IMR-90 (cell line): ENCODE data around the gene PLA2G4F. TPM values are rescaled to one million over a fixed set of nuclear protein-coding genes. Genes with fewer than 3 reads are reported as not detected.

Experiments
- ATAC-seq: fragments of 200-7000 bp; cut with Tn5 transposase; 2 replicates; pipeline ENCODE4 v1.9.1; 2020; ENCODE audit warnings: low read depth, mild to moderate bottlenecking, moderate library complexity
- BruUV-seq: library from RNA; stranded (reverse); fragments of 400-500 nt; replicated peaks from 2 replicates; lab custom pipeline; 2021; lab: Mats Ljungman, UMichigan
- CTCF ChIA-PET: fragments of 300-600 bp; formaldehyde crosslinking; extraction: SDS; loops from one replicate; lab custom pipeline; 2021; ENCODE audit warnings: antibody characterized with exemption; lab: Yijun Ruan, JAX
- POLR2A ChIA-PET: fragments of 300-600 bp; sonication (Branson Sonifier 250); formaldehyde crosslinking; loops from one replicate; lab custom pipeline; 2022; ENCODE audit warnings: antibody characterized with exemption; ENCODE audit not compliant: unreplicated experiment; lab: Charles Lee
- DNase-seq: peaks from one replicate; pipeline ENCODE4 v3.0.0; 2013
- H2AFZ ChIP-seq: replicated peaks from 2 replicates; pipeline ENCODE3; 2013; ENCODE audit warnings: low read length, mild to moderate bottlenecking; ENCODE audit not compliant: poor library complexity
- H2AK5ac ChIP-seq: 2 replicates; pipeline ENCODE4 v1.6.1; 2013; ENCODE audit warnings: low read depth, low read length, inconsistent platforms
- H2AK9ac ChIP-seq: replicated peaks from 2 replicates; pipeline ENCODE3; 2013; ENCODE audit warnings: mild to moderate bottlenecking, low read depth, low read length, moderate library complexity; ENCODE audit not compliant: poor library complexity
- H2BK120ac ChIP-seq: 2 replicates; pipeline ENCODE4 v1.6.1; 2013; ENCODE audit warnings: low read depth, low read length, inconsistent platforms
- H2BK15ac ChIP-seq: 3 replicates; pipeline ENCODE4 v1.6.1; 2013; ENCODE audit warnings: low read depth, low read length, inconsistent platforms
- H2BK20ac ChIP-seq: 2 replicates; pipeline ENCODE4 v1.6.1; 2013; ENCODE audit warnings: low read depth, mild to moderate bottlenecking, inconsistent platforms, low read length, moderate library complexity
- H2BK5ac ChIP-seq: 2 replicates; pipeline ENCODE4 v1.6.1; 2013; ENCODE audit warnings: mild to moderate bottlenecking, low read depth, low read length, inconsistent platforms; ENCODE audit not compliant: poor library complexity, severe bottlenecking
- H3K14ac ChIP-seq: replicated peaks from 2 replicates; pipeline ENCODE4 v1.6.1; 2013; ENCODE audit warnings: low read depth, low read length, inconsistent platforms
- H3K18ac ChIP-seq: 2 replicates; pipeline ENCODE4 v1.6.1; 2013; ENCODE audit warnings: low read depth, low read length, control low read depth
- H3K23ac ChIP-seq: 2 replicates; pipeline ENCODE4 v1.6.1; 2013; ENCODE audit warnings: low read depth, low read length, inconsistent platforms
- H3K27ac ChIP-seq: 2 replicates; pipeline ENCODE4 v1.5.1; 2013; ENCODE audit warnings: mild to moderate bottlenecking, control low read depth, low read length; ENCODE audit not compliant: insufficient read depth
- H3K27me3 ChIP-seq: 2 replicates; pipeline ENCODE4 v1.6.1; 2013; ENCODE audit warnings: low read length; ENCODE audit not compliant: control insufficient read depth, insufficient read depth
- H3K36me3 ChIP-seq: 2 replicates; pipeline ENCODE4 v1.6.1; 2013; ENCODE audit warnings: low read length, mixed read lengths; ENCODE audit not compliant: control insufficient read depth, insufficient read depth
- H3K4ac ChIP-seq: 2 replicates; pipeline ENCODE4 v1.6.1; 2013; ENCODE audit warnings: low read depth, low read length, inconsistent platforms
- H3K4me1 ChIP-seq: 2 replicates; pipeline ENCODE4 v1.6.1; 2013; ENCODE audit warnings: low read length, mixed read lengths; ENCODE audit not compliant: control insufficient read depth, insufficient read depth
- H3K4me2 ChIP-seq: 2 replicates; pipeline ENCODE4 v1.6.1; 2013; ENCODE audit warnings: low read depth, mild to moderate bottlenecking, control low read depth, low read length, moderate library complexity
- H3K4me3 ChIP-seq: 2 replicates; pipeline ENCODE4 v1.5.1; 2013; ENCODE audit warnings: low read depth, mild to moderate bottlenecking, control low read depth, low read length, moderate library complexity; ENCODE audit not compliant: insufficient read depth
- H3K56ac ChIP-seq: 2 replicates; pipeline ENCODE4 v1.6.1; 2013; ENCODE audit warnings: low read length, inconsistent platforms; ENCODE audit not compliant: insufficient read depth; ENCODE audit errors: extremely low read depth
- H3K79me1 ChIP-seq, 2 experiments: 2 replicates each; pipeline ENCODE4 v1.6.1; 2013; ENCODE audit warnings: low read length in 2 of 2, inconsistent platforms in 1 of 2, low read depth in 1 of 2
- H3K9ac ChIP-seq: 2 replicates; pipeline ENCODE4 v1.6.1; 2013; ENCODE audit warnings: low read depth, low read length, control low read depth
- H3K9me1 ChIP-seq: 2 replicates; pipeline ENCODE4 v1.6.1; 2013; ENCODE audit warnings: low read length, inconsistent platforms; ENCODE audit not compliant: insufficient read depth
- H3K9me3 ChIP-seq: 2 replicates; pipeline ENCODE4 v1.6.1; 2013; ENCODE audit warnings: low read length; ENCODE audit not compliant: control insufficient read depth, insufficient read depth
- H4K20me1 ChIP-seq: 2 replicates; pipeline ENCODE4 v1.6.1; 2013; ENCODE audit warnings: low read length, inconsistent platforms; ENCODE audit not compliant: insufficient read depth
- H4K5ac ChIP-seq: 2 replicates; pipeline ENCODE4 v1.6.1; 2013; ENCODE audit warnings: mild to moderate bottlenecking, low read depth, low read length, control low read depth
- H4K8ac ChIP-seq, 2 experiments: 2 replicates each; pipeline ENCODE4 v1.6.1; 2013; ENCODE audit warnings: low read depth in 2 of 2, low read length in 2 of 2, control low read depth in 1 of 2, inconsistent platforms in 1 of 2
- H4K91ac ChIP-seq: 2 replicates; pipeline ENCODE4 v1.6.1; 2013; ENCODE audit warnings: low read depth, low read length, inconsistent platforms; ENCODE audit not compliant: insufficient read depth
- FOS ChIP-seq: fragments of 150-350 bp; IDR thresholded peaks from 2 replicates; pipeline ENCODE4 v1.6.1; 2016; ENCODE audit warnings: low read depth, low read length
- MXI1 ChIP-seq: IDR thresholded peaks from 2 replicates; pipeline ENCODE4 v1.6.1; 2012; ENCODE audit warnings: low read depth, mild to moderate bottlenecking, low read length, moderate library complexity, borderline replicate concordance
- RCOR1 ChIP-seq: IDR thresholded peaks from 2 replicates; pipeline ENCODE4 v1.6.1; 2012; ENCODE audit warnings: mild to moderate bottlenecking, low read length, improper control_type of control experiment; ENCODE audit not compliant: insufficient replicate concordance
- WGBS, 2 experiments: methylation state at CpG; one replicate each; pipeline versions ENCODE4 v1.1.5 to v1.1.7; 2013; ENCODE audit warnings: missing lambda C conversion rate in 2 of 2; ENCODE audit not compliant: insufficient read length in 1 of 2; ENCODE audit errors: extremely low coverage in 2 of 2; 5-methylcytosine and 5-hydroxymethylcytosine counted together
- dilution Hi-C: fragments of 300-500 bp; cut with HindIII; formaldehyde crosslinking; loops from one replicate; pipeline ENCODE4 v1.14.3; 2018; ENCODE audit warnings: low sequenced_read_pairs; ENCODE audit not compliant: unreplicated experiment
- in situ Hi-C: fragments of 300-500 bp; cut with MboI; formaldehyde crosslinking; loops from 3 replicates; pipeline ENCODE4 v1.14.3; 2019; ENCODE audit warnings: low sequenced_read_pairs, inconsistent platforms, mixed read lengths
- intact Hi-C: fragments of 100-400 bp; cut with micrococcal nuclease; formaldehyde crosslinking; loops from 2 replicates; pipeline ENCODE4 v1.10.0; 2022
- polyA plus RNA-seq, 3 experiments: library from polyadenylated mRNA; depleted of rRNA; stranded (reverse); fragments of >200 nt; gene quantifications; 2 replicates each; pipeline ENCODE4 v1.2.3, GENCODE V29; 2012; ENCODE audit warnings: low replicate concordance in 1 of 3
- total RNA-seq: library from RNA; depleted of rRNA; stranded (reverse); fragments of >200 nt; gene quantifications from 2 replicates; pipeline ENCODE4 v1.2.3, GENCODE V29; 2012

The PLA2G4F gene
- total and polyA plus RNA-seq, 2 of the 4 experiments (the other 2 are of a cell fraction): not detected

GRCh38 chr15:42150219-42150970, 6.0 kb downstream of the PLA2G4F start:
- Histone ChIP-seq H3K14ac (no peak overlapping the region), H3K23ac (no peak overlapping the region), H4K20me1 (no peaks in the 10 kb centered on the region; the same call in 1 of the 2 replicates), H3K4me3 (no peak overlapping the region), H3K9me1 (0 out of 2 replicates have a peak, but pooled peaks cover 5% of the 10 kb centered on the region), H2BK20ac (no peak overlapping the region), H3K9me3 (no peaks in the 10 kb centered on the region), H2AK9ac (no peak overlapping the region), H3K18ac (no peak overlapping the region), H2BK5ac (no peak overlapping the region), H4K5ac (no peak overlapping the region), H3K27ac (no peak overlapping the region), H3K4me1 (no peaks in the 10 kb centered on the region), H3K9ac (no peak overlapping the region), H3K56ac (no peak overlapping the region), H2AK5ac (no peak overlapping the region), H4K91ac (no peak overlapping the region), H2BK120ac (no peak overlapping the region), H3K36me3 (no peaks in the 10 kb centered on the region), H3K4me2 (no peak overlapping the region), H3K79me1 (no peaks in the 10 kb centered on the region), H3K27me3 (peaks cover 18% of the 10 kb centered on the region), H2AFZ (no peak overlapping the region), H4K8ac (no peak overlapping the region), H3K4ac (no peak overlapping the region), H2BK15ac (no peak overlapping the region)
- WGBS, 2 experiments: 92% methylated on average over 4 of the region's 17 CpGs; no CpG with 5 or more reads in 1 of the 2 experiments
- no peak for TF ChIP-seq MXI1
- TF ChIP-seq RCOR1: no peak
- no peak for TF ChIP-seq FOS
- ATAC-seq (no peak), DNase-seq (no peak)
- dilution Hi-C loops (no loop called here), in situ Hi-C loops (no loop called here), intact Hi-C loops (no loop called here)
- CTCF ChIA-PET: interaction anchor here (0.5 kb wide), 1 partner anchor 106 kb away, joined by 3 read pairs; no protein-coding TSS in a partner anchor
- BruUV-seq: no TSS peak
- POLR2A ChIA-PET: no interaction called here
